SH-SY5Y (cell line): ENCODE results near the gene AGXT.

Experiments
- GATA2 ChIP-seq: IDR thresholded peaks from 2 replicates; pipeline ENCODE4 v1.6.1; 2011; ENCODE audit warnings: mild to moderate bottlenecking, low read depth, low read length
- GATA3 ChIP-seq: IDR thresholded peaks from 2 replicates; pipeline ENCODE4 v1.6.1; 2011; ENCODE audit warnings: low read depth, mild to moderate bottlenecking, low read length, moderate library complexity

AGXT gene

GRCh38 chr2:240914645-240915525 lies 46.3 kb downstream of the AGXT start:
- no peak for TF ChIP-seq GATA3
- no peak for TF ChIP-seq GATA2

DNA sequence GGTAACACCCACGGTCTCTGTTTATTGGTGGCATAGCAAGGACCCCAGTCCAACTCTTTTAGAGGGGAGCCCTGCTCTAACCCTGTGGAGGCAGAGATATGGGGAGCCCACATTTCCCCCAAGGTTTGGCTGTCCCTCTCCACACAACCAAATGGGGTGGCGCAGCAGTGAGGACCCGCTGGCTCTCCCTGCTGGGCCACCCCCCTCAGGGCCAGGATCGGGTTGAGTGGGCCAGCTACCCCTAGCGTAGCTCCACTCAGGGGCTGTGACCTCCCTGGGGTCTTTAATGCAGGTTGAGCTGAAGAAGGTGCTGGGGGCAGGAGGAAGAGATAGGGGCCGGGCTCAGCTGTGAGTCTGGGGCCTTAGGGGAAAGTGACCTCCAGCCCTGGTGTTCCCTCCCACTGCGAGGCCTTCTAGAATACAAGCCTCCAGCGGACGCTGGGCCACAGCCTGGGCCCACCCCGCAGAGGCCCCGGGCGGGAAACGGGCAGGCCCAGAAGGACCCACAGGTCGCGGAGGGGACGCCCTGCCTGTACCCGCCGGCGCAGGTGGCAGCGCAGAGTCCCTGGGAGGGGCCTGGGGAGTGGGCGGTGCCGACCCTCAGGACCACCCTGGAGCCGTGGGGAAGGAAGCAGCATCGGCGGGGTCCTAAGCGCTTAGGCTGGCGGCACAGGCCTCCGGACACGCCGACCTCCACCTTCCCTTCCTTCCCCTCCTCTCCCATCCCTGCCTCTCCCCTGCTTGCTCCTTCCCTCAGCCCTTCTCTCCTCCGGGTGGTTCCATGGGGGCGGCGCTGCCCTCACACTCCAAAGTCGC lies 47.1 kb downstream of the AGXT start:
- TF ChIP-seq GATA3 = no peak
- no peak for TF ChIP-seq GATA2

- no peak for TF ChIP-seq GATA3
- TF ChIP-seq GATA2 = no peak
These were observed 48.0 kb downstream of the AGXT start for GRCh38 chr2:240916571-240917008.

GRCh38 chr2:240917009-240917683 lies 48.5 kb downstream of the AGXT start:
- no peak for TF ChIP-seq GATA2
- TF ChIP-seq GATA3 = no peak

DNA sequence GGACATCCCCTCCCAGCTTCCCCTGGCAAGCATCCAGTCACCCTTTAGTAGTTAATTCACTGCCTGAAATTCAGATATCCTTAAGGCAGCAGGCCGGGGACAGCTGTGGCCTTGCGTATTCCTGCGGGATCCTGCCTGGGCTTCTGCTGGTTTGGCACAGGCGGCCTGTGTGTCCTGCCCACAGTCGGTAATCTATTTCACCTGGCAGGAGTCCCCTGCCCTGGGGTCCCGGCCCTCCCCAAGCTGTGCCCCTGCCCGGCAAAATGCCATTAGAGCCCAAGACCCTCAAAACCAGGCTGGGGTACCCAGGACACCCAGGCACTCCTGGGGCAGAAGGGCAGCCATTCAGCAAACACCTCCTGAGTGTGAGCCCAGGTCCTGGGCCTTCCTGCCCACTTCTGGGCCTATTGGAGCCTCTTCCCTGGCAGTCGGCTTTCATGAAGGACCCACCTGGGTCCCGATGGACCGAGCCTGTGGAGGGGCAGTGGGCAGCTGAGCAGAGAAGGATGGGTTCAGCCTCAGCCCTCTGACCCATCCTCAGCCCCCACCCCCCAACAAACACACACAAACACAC lies 49.1 kb downstream of the AGXT start:
- TF ChIP-seq GATA2 = no peak
- TF ChIP-seq GATA3 = no peak

DNA sequence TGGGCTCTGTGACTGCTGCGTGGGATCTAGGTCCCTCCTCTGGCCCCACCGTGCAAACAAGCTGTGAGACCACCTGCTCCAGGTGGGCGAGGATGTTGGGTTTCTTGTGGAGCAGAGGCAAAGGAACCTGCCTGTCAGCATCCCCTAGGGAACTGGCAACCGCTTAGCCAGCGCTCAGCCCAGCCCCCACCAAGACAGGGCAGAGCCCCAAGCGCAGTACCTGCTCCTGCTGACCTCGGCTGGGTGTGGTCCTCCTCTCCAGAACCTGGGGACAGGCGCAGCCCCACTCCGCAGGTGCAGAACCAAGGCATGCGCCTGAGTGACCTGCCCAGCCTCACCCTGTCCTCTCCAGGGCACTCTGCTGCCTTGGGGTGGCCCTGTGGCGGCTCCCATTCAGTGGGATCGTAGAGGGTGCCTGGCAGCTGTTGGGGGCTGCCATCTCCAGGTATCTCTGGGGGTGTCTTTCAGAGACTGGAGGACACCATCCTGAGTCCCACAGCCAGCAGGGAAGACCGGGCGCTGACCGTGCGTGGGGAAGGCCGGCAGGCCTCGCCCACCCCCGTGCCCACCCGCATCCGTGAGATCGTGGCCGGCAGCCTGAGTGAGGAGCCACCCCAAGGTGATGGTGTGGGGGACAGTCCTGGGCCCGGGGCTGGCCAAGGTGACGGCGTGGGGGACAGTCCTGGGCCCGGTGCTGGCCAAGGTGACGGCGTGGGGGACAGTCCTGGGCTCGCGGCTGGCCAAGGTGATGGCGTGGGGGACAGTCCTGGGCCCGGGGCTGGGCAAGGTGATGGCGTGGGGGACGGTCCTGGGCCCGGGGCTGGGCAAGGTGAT lies 49.9 kb downstream of the AGXT start:
- TF ChIP-seq GATA3 (no peak), GATA2 (no peak)

- TF ChIP-seq GATA2 (no peak), GATA3 (no peak)
These were observed 50.6 kb downstream of the AGXT start for GRCh38 chr2:240919161-240919781.

- TF ChIP-seq GATA3 (no peak), GATA2 (no peak)
These were observed 51.5 kb downstream of the AGXT start for GRCh38 chr2:240919786-240920782.

DNA sequence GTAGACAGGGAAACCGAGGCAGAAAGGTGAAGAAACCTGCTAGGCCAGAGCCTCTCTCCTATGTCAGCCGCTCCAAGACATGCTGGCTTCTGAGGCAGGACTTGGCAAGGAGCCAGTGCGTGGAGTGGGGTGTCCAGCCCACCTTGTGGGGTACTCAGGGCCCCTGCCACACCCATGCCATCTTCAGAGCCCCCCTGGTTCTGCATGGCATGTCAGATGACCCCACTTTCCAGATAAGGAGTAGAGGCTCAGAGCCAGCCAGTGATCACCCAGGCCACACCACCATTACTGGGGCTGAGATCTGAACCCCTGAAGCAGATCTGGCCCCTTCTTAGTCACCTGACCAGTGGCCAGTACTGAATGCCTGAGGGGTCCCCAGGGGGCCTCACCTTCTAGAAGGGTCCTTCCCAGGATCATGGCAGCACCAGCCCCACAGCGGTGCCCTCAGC lies 52.2 kb downstream of the AGXT start:
- TF ChIP-seq GATA3 (no peak), GATA2 (no peak)

DNA sequence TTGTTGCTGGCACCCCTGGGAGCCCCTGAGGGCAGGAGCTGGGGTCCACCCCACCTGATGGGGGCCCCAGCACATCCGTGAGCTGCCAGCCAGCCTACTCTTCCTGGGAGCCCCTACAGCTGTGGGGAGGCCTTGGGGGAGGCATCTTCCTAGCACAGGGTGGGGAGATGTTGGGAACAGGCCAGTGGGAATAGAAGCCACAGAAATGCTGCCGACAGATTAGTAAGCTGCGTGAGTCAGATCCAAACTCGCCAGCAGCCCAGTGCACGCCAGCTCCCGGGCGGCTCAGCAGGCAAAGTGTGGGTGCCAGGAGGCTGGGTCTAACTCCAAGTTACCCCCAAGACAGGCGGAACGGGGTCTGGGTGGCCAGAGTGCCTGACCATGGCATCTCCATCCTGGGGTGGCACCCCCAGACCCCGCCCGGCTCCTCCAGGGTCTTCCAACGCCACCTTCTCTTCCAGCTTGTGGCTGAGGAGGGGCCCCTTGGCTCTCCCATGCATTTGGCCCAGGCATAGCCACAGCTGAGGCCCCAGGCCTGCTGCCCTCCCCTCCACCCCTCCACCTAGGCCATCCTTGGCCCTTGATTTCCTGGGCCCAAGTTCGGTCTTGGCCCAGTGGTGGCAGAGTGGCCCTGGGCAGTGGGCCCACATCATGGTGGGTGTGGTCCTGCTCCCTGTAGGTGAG lies 52.8 kb downstream of the AGXT start:
- TF ChIP-seq GATA3 (no peak), GATA2 (no peak)

GRCh38 chr2:240921995-240922244 lies 53.3 kb downstream of the AGXT start:
- no peak for TF ChIP-seq GATA3
- no peak for TF ChIP-seq GATA2
